ENCODE data around the gene VSIG10.
A peak's percentile ranks its signal among the peaks of the same experiment; 100 is the strongest.
"Not testable (repeated sequence)": the region's sequence is repeated elsewhere in the genome, so short reads cannot be mapped to it uniquely, and the experiment has no call there.

Gene VSIG10

GRCh38 chr12:118107011-118107410 lies 3.2 kb upstream of the VSIG10 start:
- no peaks in the 10 kb centered on the region for H3K9me3 ChIP-seq (ENCODE audit: insufficient read depth, low read depth, low read length)
- peaks cover 6% of the 10 kb centered on the region; the same call in 1 of the 2 replicates for H3K4me1 ChIP-seq (ENCODE audit: insufficient read depth, low read length)
- H3K27ac ChIP-seq (ENCODE audit: low read length) = no peak overlapping the region
- no peak overlapping the region for H3K4me3 ChIP-seq (ENCODE audit: low read length)
- H3K36me3 ChIP-seq (ENCODE audit: insufficient read depth, low read depth, low read length) = no peaks in the 10 kb centered on the region; the same call in 1 of the 2 replicates
- no peak overlapping the region for H3K9ac ChIP-seq (ENCODE audit: low read depth, low read length)
- no peaks in the 10 kb centered on the region for H3K27me3 ChIP-seq (ENCODE audit: insufficient read depth, low read length)

GRCh38 chr12:118103201-118103600 lies 610 bp downstream of the VSIG10 start:
- Histone ChIP-seq H3K27me3 (ENCODE audit: insufficient read depth, low read length) (no peaks in the 10 kb centered on the region), H3K4me3 (ENCODE audit: low read length) (peak overlapping the region; percentile 92), H3K36me3 (ENCODE audit: insufficient read depth, low read depth, low read length) (peaks cover 22% of the 10 kb centered on the region), H3K27ac (ENCODE audit: low read length) (peak overlapping the region; percentile 83), H3K9ac (ENCODE audit: low read depth, low read length) (peak overlapping the region; percentile 92), H3K9me3 (ENCODE audit: insufficient read depth, low read depth, low read length) (no peaks in the 10 kb centered on the region), H3K4me1 (ENCODE audit: insufficient read depth, low read length) (peaks cover 16% of the 10 kb centered on the region; the same call in 1 of the 2 replicates)

- H3K27me3 ChIP-seq (ENCODE audit: insufficient read depth, low read length) = no peaks in the 10 kb centered on the region
- H3K9ac ChIP-seq (ENCODE audit: low read depth, low read length) = peak overlapping the region; percentile 92
- H3K4me3 ChIP-seq (ENCODE audit: low read length) = peak overlapping the region; percentile 92
- peaks cover 16% of the 10 kb centered on the region; the same call in 1 of the 2 replicates for H3K4me1 ChIP-seq (ENCODE audit: insufficient read depth, low read length)
- no peaks in the 10 kb centered on the region for H3K9me3 ChIP-seq (ENCODE audit: insufficient read depth, low read depth, low read length)
- H3K27ac ChIP-seq (ENCODE audit: low read length) = no peak overlapping the region
- peaks cover 22% of the 10 kb centered on the region for H3K36me3 ChIP-seq (ENCODE audit: insufficient read depth, low read depth, low read length)
These were observed 1.2 kb downstream of the VSIG10 start for GRCh38 chr12:118102609-118103008.

DNA sequence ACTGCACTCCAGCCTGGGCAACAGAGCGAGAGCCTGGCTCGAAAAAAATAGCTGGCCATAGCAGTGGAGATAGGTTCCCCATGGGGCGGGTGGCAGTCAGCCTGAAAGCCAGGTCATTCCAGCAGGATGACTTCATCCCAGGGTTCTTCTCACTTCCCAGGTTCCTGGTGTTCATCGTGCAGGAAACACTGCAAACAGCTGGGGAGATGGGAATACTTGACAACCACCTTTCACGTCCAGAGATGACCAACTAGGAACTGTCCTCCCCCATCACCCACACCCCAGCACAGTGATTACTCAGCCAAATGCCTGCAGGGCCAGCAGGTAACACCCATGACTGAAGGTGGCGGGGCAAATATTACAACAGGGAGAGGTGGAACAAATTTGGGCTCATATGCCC lies 1.7 kb downstream of the VSIG10 start:
- Histone ChIP-seq H3K9me3 (ENCODE audit: insufficient read depth, low read depth, low read length) (no peaks in the 10 kb centered on the region), H3K9ac (ENCODE audit: low read depth, low read length) (peak overlapping the region; percentile 92; the same call in 1 of the 2 replicates), H3K4me1 (ENCODE audit: insufficient read depth, low read length) (peaks cover 15% of the 10 kb centered on the region; the same call in 1 of the 2 replicates), H3K4me3 (ENCODE audit: low read length) (peak overlapping the region; percentile 92), H3K36me3 (ENCODE audit: insufficient read depth, low read depth, low read length) (peaks cover 22% of the 10 kb centered on the region), H3K27ac (ENCODE audit: low read length) (no peak overlapping the region), H3K27me3 (ENCODE audit: insufficient read depth, low read length) (no peaks in the 10 kb centered on the region)

DNA sequence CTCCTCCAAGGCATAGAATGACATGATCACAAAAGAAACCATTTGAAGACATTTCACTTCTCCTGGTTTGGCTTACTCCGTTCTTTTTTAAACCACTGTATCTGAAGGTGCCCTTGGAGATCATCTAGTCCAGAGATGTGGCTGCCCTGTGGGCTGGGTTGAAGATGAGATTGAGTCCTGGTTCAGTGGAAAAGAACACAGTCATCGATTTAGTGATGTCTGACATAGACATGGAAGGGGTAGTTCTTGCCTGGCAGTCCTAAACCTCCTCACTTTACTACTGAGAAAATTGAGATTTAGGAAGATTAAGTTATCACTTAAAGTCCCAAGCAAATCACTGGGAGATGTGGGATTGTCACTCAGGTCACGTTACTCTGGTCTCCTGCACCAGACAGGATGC lies 2.8 kb downstream of the VSIG10 start:
- Histone ChIP-seq H3K4me3 (ENCODE audit: low read length) (no peak overlapping the region), H3K4me1 (ENCODE audit: insufficient read depth, low read length) (peaks cover 14% of the 10 kb centered on the region; the same call in 1 of the 2 replicates), H3K36me3 (ENCODE audit: insufficient read depth, low read depth, low read length) (peaks cover 22% of the 10 kb centered on the region)

DNA sequence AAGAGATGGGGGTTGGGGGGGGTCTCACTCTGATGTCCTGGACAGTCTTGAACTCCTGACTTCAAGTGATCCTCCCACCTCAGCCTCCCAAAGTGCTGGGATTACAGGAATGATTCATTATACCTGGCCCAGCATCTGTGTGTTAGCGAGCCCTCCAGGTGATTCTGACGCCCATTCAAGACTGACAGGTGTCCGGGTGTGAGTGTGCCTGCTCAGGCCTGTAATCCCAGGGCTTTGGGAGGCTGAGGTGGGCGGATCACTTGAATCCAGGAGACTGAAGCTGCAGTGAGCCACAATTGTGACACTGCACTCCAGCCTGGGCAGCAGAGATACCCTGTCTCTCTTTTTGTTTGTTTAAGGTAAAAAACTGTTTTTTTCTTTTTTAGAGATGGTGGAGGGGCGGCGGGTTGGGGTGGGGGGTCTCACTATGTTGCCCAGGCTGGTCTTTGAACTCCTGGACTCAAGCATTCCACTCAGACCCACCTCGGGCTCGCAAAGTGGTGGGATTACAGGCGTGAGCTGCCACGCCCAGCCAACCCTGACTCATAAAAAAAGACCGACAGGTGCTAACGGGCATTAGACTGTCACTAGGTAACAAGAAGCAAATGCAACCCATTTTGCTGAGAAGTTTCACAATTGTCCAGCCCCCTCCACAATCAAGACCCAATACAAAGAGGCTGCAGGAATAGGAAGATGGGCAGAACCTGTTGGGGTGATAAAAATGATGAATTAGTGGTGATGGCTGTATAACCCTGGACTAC lies 4.7 kb downstream of the VSIG10 start:
- peaks cover 32% of the 10 kb centered on the region for H3K36me3 ChIP-seq (ENCODE audit: insufficient read depth, low read depth, low read length)
- H3K27ac ChIP-seq (ENCODE audit: low read length) = no peak overlapping the region
- H3K9ac ChIP-seq (ENCODE audit: low read depth, low read length) = no peak overlapping the region
- no peaks in the 10 kb centered on the region for H3K9me3 ChIP-seq (ENCODE audit: insufficient read depth, low read depth, low read length)
- H3K27me3 ChIP-seq (ENCODE audit: insufficient read depth, low read length) = no peaks in the 10 kb centered on the region
- no peak overlapping the region for H3K4me3 ChIP-seq (ENCODE audit: low read length)
- H3K4me1 ChIP-seq (ENCODE audit: insufficient read depth, low read length) = peaks cover 14% of the 10 kb centered on the region; the same call in 1 of the 2 replicates

More for the DNA sequence above, 2.8 kb downstream of the VSIG10 start:
- Histone ChIP-seq H3K27me3 (ENCODE audit: insufficient read depth, low read length) (no peaks in the 10 kb centered on the region), H3K9ac (ENCODE audit: low read depth, low read length) (peak overlapping the region; percentile 15; the same call in 1 of the 2 replicates), H3K27ac (ENCODE audit: low read length) (no peak overlapping the region), H3K9me3 (ENCODE audit: insufficient read depth, low read depth, low read length) (no peaks in the 10 kb centered on the region)

DNA sequence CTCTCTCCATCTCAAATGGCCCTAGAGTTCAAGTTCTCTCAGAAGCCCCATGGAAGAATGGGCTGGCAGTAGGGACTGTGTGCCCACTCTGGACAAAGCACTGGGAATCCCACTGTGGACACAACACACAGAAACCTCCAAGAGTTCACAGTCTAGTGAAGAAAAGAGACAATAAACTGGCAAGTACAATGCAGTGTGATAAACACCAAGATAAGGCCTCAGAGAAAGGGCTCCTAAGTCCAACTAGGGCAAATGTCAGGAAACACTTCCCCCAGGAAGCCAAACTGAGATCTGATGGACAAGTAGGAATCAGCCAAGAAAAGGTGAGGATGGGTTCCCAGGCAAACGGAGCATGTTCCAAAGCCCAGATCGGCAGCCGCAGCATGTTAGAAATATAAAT lies 5.4 kb downstream of the VSIG10 start:
- H3K27ac ChIP-seq (ENCODE audit: low read length) = no peak overlapping the region

GRCh38 chr12:118094039-118094438 lies 9.8 kb downstream of the VSIG10 start:
- no peak overlapping the region for H3K9ac ChIP-seq (ENCODE audit: low read depth, low read length)
- H3K4me3 ChIP-seq (ENCODE audit: low read length) = no peak overlapping the region
- H3K4me1 ChIP-seq (ENCODE audit: insufficient read depth, low read length) = peaks cover 4% of the 10 kb centered on the region; the same call in 1 of the 2 replicates
- no peaks in the 10 kb centered on the region for H3K27me3 ChIP-seq (ENCODE audit: insufficient read depth, low read length)
- no peak overlapping the region for H3K27ac ChIP-seq (ENCODE audit: low read length)
- peaks cover 47% of the 10 kb centered on the region for H3K36me3 ChIP-seq (ENCODE audit: insufficient read depth, low read depth, low read length)
- no peaks in the 10 kb centered on the region for H3K9me3 ChIP-seq (ENCODE audit: insufficient read depth, low read depth, low read length)

More for the DNA sequence above, 5.4 kb downstream of the VSIG10 start:
- Histone ChIP-seq H3K4me3 (ENCODE audit: low read length) (no peak overlapping the region), H3K9me3 (ENCODE audit: insufficient read depth, low read depth, low read length) (no peaks in the 10 kb centered on the region), H3K36me3 (ENCODE audit: insufficient read depth, low read depth, low read length) (peaks cover 37% of the 10 kb centered on the region), H3K27me3 (ENCODE audit: insufficient read depth, low read length) (no peaks in the 10 kb centered on the region), H3K9ac (ENCODE audit: low read depth, low read length) (no peak overlapping the region), H3K4me1 (ENCODE audit: insufficient read depth, low read length) (peaks cover 14% of the 10 kb centered on the region; the same call in 1 of the 2 replicates)

DNA sequence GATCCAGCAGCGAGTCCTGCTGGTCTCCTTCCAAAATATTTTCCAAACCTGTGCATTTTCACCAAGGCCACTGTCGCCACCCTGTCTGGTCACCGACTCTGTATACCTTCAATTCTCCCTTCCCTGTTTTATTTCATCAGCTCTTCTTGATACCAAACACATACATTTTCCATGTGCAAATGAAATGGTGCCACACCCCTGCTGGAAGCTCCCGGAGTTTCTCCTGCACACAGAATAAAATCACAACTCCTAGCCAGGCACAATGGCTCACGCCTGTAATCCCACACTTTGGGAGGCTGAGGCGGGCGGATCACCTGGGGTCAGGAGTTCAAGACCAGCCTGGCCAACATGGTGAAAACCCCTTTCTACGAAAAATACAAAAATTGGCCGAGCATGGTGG lies 14.0 kb downstream of the VSIG10 start:
- no peak overlapping the region for H3K9ac ChIP-seq (ENCODE audit: low read depth, low read length)
- H3K27me3 ChIP-seq (ENCODE audit: insufficient read depth, low read length) = no peaks in the 10 kb centered on the region
- no peaks in the 10 kb centered on the region for H3K9me3 ChIP-seq (ENCODE audit: insufficient read depth, low read depth, low read length)
- no peak overlapping the region for H3K27ac ChIP-seq (ENCODE audit: low read length)
- H3K36me3 ChIP-seq (ENCODE audit: insufficient read depth, low read depth, low read length) = peaks cover 67% of the 10 kb centered on the region
- no peaks in the 10 kb centered on the region for H3K4me1 ChIP-seq (ENCODE audit: insufficient read depth, low read length)
- H3K4me3 ChIP-seq (ENCODE audit: low read length) = no peak overlapping the region

DNA sequence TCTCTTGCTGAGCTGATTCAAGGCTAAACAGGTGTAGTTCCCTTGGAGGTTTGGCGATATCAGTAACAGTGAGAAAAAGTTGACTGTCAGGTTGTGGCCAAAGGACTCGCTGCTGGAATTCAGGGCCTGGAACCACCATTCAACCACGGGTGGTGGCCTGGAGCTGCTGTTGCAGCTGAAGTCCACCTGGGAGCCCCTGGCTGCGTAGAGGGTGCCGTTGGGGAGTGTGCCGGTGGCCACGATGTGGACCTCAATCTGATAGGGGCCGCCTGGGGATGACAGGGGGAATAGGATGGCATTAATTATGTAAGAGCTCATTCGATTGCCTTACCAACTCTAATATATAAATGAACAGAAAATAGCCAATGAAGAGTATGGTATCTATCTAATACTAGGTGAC lies 21.6 kb downstream of the VSIG10 start:
- Histone ChIP-seq H3K27me3 (ENCODE audit: insufficient read depth, low read length) (no peaks in the 10 kb centered on the region), H3K9me3 (ENCODE audit: insufficient read depth, low read depth, low read length) (no peaks in the 10 kb centered on the region), H3K4me1 (ENCODE audit: insufficient read depth, low read length) (no peaks in the 10 kb centered on the region), H3K27ac (ENCODE audit: low read length) (no peak overlapping the region), H3K36me3 (ENCODE audit: insufficient read depth, low read depth, low read length) (peaks cover 70% of the 10 kb centered on the region), H3K4me3 (ENCODE audit: low read length) (no peak overlapping the region), H3K9ac (ENCODE audit: low read depth, low read length) (no peak overlapping the region)

- H3K4me1 ChIP-seq (ENCODE audit: insufficient read depth, low read length); H3K27ac ChIP-seq (ENCODE audit: low read length); H3K4me3 ChIP-seq (ENCODE audit: low read length); H3K27me3 ChIP-seq (ENCODE audit: insufficient read depth, low read length); H3K9ac ChIP-seq (ENCODE audit: low read depth, low read length); H3K9me3 ChIP-seq (ENCODE audit: insufficient read depth, low read depth, low read length): not testable (repeated sequence)
- peaks cover 74% of the 10 kb centered on the region for H3K36me3 ChIP-seq (ENCODE audit: insufficient read depth, low read depth, low read length)
These were observed 22.3 kb downstream of the VSIG10 start for GRCh38 chr12:118081521-118081920.

DNA sequence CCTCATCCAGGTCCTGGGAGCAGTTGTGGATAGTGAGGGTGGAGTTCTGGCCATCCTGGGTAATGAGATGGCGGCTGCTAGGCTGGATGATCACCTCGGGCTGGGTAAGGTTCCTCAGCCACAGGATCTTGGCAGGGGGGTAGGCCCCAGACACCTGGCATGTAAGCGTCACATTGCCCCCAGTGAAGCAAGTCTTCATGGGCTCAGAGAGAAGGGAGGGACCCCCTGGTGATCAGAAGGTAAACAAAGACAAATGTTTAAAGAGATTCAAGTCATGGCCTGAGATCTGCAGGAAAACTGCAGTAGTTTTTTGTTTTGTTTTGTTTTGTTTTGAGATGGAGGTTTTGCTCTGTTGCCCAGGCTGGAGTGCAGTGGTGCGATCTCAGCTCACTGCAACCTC lies 30.0 kb downstream of the VSIG10 start:
- no peaks in the 10 kb centered on the region for H3K27me3 ChIP-seq (ENCODE audit: insufficient read depth, low read length)
- H3K9ac ChIP-seq (ENCODE audit: low read depth, low read length) = no peak overlapping the region
- H3K9me3 ChIP-seq (ENCODE audit: insufficient read depth, low read depth, low read length) = no peaks in the 10 kb centered on the region
- no peak overlapping the region for H3K27ac ChIP-seq (ENCODE audit: low read length)
- H3K4me3 ChIP-seq (ENCODE audit: low read length) = no peak overlapping the region
- H3K36me3 ChIP-seq (ENCODE audit: insufficient read depth, low read depth, low read length) = peaks cover 71% of the 10 kb centered on the region
- no peaks in the 10 kb centered on the region for H3K4me1 ChIP-seq (ENCODE audit: insufficient read depth, low read length)

Data from iPS-20b (cell line).